ENCODE measurements around the gene CDC42EP4. TPM values are rescaled to one million over a fixed set of nuclear protein-coding genes. Genes with fewer than 3 reads are reported as not detected.
A peak's percentile ranks its signal among the peaks of the same experiment; 100 is the strongest.

The CDC42EP4 gene
- total RNA-seq, 2 donors from 2014 or later = 38.5 to 49.7 TPM

- Mint-ChIP-seq H3K9me3 (no peaks in the 10 kb centered on the region), H3K27ac (no peak overlapping the region), H3K27me3 (ENCODE audit: insufficient read depth) (no peaks in the 10 kb centered on the region), H3K4me3 (no peak overlapping the region), H3K4me1 (peaks cover 39% of the 10 kb centered on the region), H3K36me3 (ENCODE audit: low read depth) (peaks cover 24% of the 10 kb centered on the region)
- DNase-seq = no peak
- no peak overlapping the region for H3K9ac ChIP-seq (ENCODE audit: extremely low read depth, low read length, poor library complexity, severe bottlenecking)
- TF ChIP-seq, protein P1, sequence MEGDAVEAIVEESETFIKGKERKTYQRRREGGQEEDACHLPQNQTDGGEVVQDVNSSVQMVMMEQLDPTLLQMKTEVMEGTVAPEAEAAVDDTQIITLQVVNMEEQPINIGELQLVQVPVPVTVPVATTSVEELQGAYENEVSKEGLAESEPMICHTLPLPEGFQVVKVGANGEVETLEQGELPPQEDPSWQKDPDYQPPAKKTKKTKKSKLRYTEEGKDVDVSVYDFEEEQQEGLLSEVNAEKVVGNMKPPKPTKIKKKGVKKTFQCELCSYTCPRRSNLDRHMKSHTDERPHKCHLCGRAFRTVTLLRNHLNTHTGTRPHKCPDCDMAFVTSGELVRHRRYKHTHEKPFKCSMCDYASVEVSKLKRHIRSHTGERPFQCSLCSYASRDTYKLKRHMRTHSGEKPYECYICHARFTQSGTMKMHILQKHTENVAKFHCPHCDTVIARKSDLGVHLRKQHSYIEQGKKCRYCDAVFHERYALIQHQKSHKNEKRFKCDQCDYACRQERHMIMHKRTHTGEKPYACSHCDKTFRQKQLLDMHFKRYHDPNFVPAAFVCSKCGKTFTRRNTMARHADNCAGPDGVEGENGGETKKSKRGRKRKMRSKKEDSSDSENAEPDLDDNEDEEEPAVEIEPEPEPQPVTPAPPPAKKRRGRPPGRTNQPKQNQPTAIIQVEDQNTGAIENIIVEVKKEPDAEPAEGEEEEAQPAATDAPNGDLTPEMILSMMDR (conservative IDR thresholded peaks at IDR 0.05) = no peak
- no peaks in the 10 kb centered on the region for H3K9me3 ChIP-seq (ENCODE audit: control insufficient read depth, low read length)
- peaks cover 21% of the 10 kb centered on the region for H3K36me3 ChIP-seq (ENCODE audit: control insufficient read depth, insufficient read depth, low read length)
- H3K27me3 ChIP-seq (ENCODE audit: control insufficient read depth, insufficient read depth, low read length, poor library complexity, severe bottlenecking) = no peaks in the 10 kb centered on the region
- no peak overlapping the region for H3K4me3 ChIP-seq (ENCODE audit: low read length)
- H3K4me1 ChIP-seq (ENCODE audit: control insufficient read depth, insufficient read depth, low read length) = peaks cover 22% of the 10 kb centered on the region
- WGBS, 2 experiments (ENCODE audit: insufficient coverage in 1 of 2, insufficient read length in 1 of 2) = 96 to 100% methylated on average over 1 to 2 of the region's 2 CpGs
- no peak overlapping the region for H3K27ac ChIP-seq (ENCODE audit: low read depth, low read length)
Observed at GRCh38 chr17:73301369-73301768, 10.4 kb downstream of the CDC42EP4 start.

GRCh38 chr17:73300392-73300791 is 11.4 kb downstream of the CDC42EP4 start:
- Histone ChIP-seq H3K4me3 (ENCODE audit: low read length) (no peak overlapping the region), H3K9ac (ENCODE audit: extremely low read depth, low read length, poor library complexity, severe bottlenecking) (no peak overlapping the region), H3K4me1 (ENCODE audit: control insufficient read depth, insufficient read depth, low read length) (peaks cover 17% of the 10 kb centered on the region), H3K27me3 (ENCODE audit: control insufficient read depth, insufficient read depth, low read length, poor library complexity, severe bottlenecking) (no peaks in the 10 kb centered on the region), H3K27ac (ENCODE audit: low read depth, low read length) (no peak overlapping the region), H3K36me3 (ENCODE audit: control insufficient read depth, insufficient read depth, low read length) (peaks cover 18% of the 10 kb centered on the region), H3K9me3 (ENCODE audit: control insufficient read depth, low read length) (no peaks in the 10 kb centered on the region)
- Mint-ChIP-seq H3K4me1 (peaks cover 32% of the 10 kb centered on the region), H3K36me3 (ENCODE audit: low read depth) (peaks cover 26% of the 10 kb centered on the region), H3K9me3 (no peaks in the 10 kb centered on the region), H3K27me3 (ENCODE audit: insufficient read depth) (no peaks in the 10 kb centered on the region), H3K4me3 (no peak overlapping the region), H3K27ac (no peak overlapping the region)
- 97 to 100% methylated on average over 2 to 3 of the region's 3 CpGs for WGBS, 2 experiments (ENCODE audit: insufficient coverage in 1 of 2, insufficient read length in 1 of 2)
- TF ChIP-seq, protein P1 (conservative IDR thresholded peaks at IDR 0.05) = no peak
- no peak for DNase-seq

DNA sequence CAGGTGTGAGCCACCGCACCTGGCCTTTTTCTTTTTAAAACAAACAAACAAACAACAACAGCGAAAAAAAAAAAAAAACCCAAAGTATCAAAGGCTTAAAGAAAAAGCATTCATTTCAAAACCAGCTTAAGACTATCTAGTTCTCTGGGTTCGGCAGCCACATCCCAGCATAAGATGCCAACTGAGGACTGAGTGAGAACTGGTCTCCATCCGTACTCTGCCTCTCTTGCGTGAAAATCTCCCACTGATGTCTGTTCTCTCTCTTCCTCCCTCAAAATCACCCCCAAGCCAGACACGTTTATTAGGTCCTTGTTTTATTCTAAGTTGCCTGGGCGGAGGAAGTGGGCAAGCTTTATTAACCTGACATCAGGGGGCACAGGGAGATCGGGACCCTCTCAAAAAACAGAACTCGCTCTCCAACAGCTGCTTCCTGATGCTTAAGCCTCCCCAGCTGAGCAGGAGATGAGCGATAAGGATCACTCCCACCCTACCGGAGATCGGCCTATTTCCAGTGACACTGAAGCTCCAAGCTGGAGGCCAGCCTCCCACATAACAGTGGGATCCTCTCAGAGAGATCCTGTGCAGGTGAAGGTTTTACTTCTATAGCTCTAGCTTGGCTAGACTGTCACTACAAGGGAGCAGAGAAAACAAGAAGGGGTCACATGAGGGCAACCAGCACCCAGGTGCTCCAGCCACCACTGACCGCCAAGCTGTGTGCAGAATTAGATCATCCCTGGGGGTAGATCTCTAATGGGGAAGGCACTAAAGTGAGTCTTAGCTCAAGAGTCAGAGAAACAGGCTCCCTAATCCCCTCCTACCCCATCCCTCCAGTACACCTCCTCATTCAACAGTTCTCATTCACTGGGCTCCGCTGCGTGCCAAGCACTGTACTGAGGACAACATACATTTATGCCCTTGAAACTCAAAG is 13.6 kb downstream of the CDC42EP4 start:
- peaks cover 14% of the 10 kb centered on the region for H3K4me1 Mint-ChIP-seq
- no peaks in the 10 kb centered on the region for H3K9me3 ChIP-seq (ENCODE audit: control insufficient read depth, low read length)
- TF ChIP-seq, protein P1 (conservative IDR thresholded peaks at IDR 0.05) = no peak
- peaks cover 31% of the 10 kb centered on the region for H3K36me3 Mint-ChIP-seq (ENCODE audit: low read depth)
- H3K9me3 Mint-ChIP-seq = no peaks in the 10 kb centered on the region
- no peak overlapping the region for H3K4me3 Mint-ChIP-seq
- peaks cover 36% of the 10 kb centered on the region for H3K36me3 ChIP-seq (ENCODE audit: control insufficient read depth, insufficient read depth, low read length)
- H3K4me1 ChIP-seq (ENCODE audit: control insufficient read depth, insufficient read depth, low read length) = no peaks in the 10 kb centered on the region
- WGBS, 2 experiments (ENCODE audit: insufficient coverage in 1 of 2, insufficient read length in 1 of 2) = 92 to 97% methylated on average over 7 to 15 of the region's 15 CpGs
- no peak overlapping the region for H3K4me3 ChIP-seq (ENCODE audit: low read length)
- DNase-seq = no peak
- no peaks in the 10 kb centered on the region for H3K27me3 ChIP-seq (ENCODE audit: control insufficient read depth, insufficient read depth, low read length, poor library complexity, severe bottlenecking)
- peak overlapping the region; percentile 24 for H3K27ac ChIP-seq (ENCODE audit: low read depth, low read length)
- peak overlapping the region; percentile 80 for H3K27ac Mint-ChIP-seq
- no peak overlapping the region for H3K9ac ChIP-seq (ENCODE audit: extremely low read depth, low read length, poor library complexity, severe bottlenecking)
- H3K27me3 Mint-ChIP-seq (ENCODE audit: insufficient read depth) = no peaks in the 10 kb centered on the region
